RWPE1 (cell line): ENCODE results near the gene KCTD3.

Experiments
- CTCF ChIA-PET: fragments of 350-600 bp; sonication (Branson Sonifier 250); formaldehyde crosslinking; extraction: SDS; loops from one replicate; lab custom pipeline; 2021; lab: Yijun Ruan, JAX
- POLR2A ChIA-PET: fragments of 400-600 bp; formaldehyde crosslinking; extraction: SDS; loops from one replicate; lab custom pipeline; 2020; ENCODE audit warnings: antibody characterized with exemption; ENCODE audit not compliant: low non-redundant PET; lab: Yijun Ruan, JAX
- DNase-seq: peaks from one replicate; pipeline ENCODE4 v3.0.0; 2012; ENCODE audit warnings: low spot score
- H3K27ac ChIP-seq: fragments of 450-650 bp; 2 replicates; pipeline ENCODE4 v1.5.1; 2017
- TF ChIP-seq, protein P1 (sequence below): fragments of 450-650 bp; conservative IDR thresholded peaks from 2 replicates; pipeline ENCODE4 v1.5.1; 2017; ENCODE audit warnings: low read depth, mild to moderate bottlenecking

Gene KCTD3

GRCh38 chr1:215590779-215591491, 23.8 kb downstream of the KCTD3 start:
- CTCF ChIA-PET, result interaction anchor here (0.5 kb wide), 1 partner anchor 1272 kb away, joined by 3 read pairs; no protein-coding TSS in a partner anchor
- TF ChIP-seq, protein P1, sequence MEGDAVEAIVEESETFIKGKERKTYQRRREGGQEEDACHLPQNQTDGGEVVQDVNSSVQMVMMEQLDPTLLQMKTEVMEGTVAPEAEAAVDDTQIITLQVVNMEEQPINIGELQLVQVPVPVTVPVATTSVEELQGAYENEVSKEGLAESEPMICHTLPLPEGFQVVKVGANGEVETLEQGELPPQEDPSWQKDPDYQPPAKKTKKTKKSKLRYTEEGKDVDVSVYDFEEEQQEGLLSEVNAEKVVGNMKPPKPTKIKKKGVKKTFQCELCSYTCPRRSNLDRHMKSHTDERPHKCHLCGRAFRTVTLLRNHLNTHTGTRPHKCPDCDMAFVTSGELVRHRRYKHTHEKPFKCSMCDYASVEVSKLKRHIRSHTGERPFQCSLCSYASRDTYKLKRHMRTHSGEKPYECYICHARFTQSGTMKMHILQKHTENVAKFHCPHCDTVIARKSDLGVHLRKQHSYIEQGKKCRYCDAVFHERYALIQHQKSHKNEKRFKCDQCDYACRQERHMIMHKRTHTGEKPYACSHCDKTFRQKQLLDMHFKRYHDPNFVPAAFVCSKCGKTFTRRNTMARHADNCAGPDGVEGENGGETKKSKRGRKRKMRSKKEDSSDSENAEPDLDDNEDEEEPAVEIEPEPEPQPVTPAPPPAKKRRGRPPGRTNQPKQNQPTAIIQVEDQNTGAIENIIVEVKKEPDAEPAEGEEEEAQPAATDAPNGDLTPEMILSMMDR, result no peak
- DNase-seq, result no peak
- POLR2A ChIA-PET, result no interaction called here
- H3K27ac ChIP-seq, result peak overlapping the region; percentile 18; the same call in 1 of the 2 replicates

GRCh38 chr1:215594640-215595039, 27.5 kb downstream of the KCTD3 start:
- no peak overlapping the region for H3K27ac ChIP-seq
- ChIA-PET POLR2A (no interaction called here), CTCF (no interaction called here)
- no peak for DNase-seq
- TF ChIP-seq, protein P1, result no peak

DNA sequence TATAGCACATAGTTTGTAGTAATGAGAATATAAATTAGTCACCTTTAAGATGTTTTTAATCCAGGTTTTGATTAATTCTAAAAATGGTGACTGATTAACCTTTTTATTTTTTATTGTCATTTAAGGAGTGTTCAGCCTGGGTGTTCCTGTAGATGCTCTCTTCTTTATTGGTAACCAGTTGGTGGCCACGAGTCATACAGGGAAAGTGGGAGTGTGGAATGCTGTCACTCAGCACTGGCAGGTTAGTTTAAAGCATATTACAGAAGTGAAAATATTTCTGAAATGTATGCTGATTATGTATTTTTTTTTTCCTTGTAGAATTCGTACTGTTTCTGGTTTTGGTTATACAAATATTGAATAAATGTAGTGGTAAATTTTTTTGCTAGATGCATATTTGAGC, 28.1 kb downstream of the KCTD3 start:
- ChIA-PET CTCF (no interaction called here), POLR2A (no interaction called here)
- no peak for DNase-seq
- TF ChIP-seq, protein P1, result no peak
- H3K27ac ChIP-seq, result no peak overlapping the region

GRCh38 chr1:215597961-215598360, 30.9 kb downstream of the KCTD3 start:
- ChIA-PET POLR2A (no interaction called here), CTCF (interaction anchor here (0.6 kb wide), 1 partner anchor 19 kb away, joined by 3 read pairs; no protein-coding TSS in a partner anchor)
- TF ChIP-seq, protein P1, result no peak
- no peak for DNase-seq
- no peak overlapping the region for H3K27ac ChIP-seq

- POLR2A ChIA-PET, result no interaction called here
- TF ChIP-seq, protein P1, result no peak
- CTCF ChIA-PET, result no interaction called here
- no peak for DNase-seq
- H3K27ac ChIP-seq, result no peak overlapping the region
Observed at GRCh38 chr1:215599418-215600074, 32.4 kb downstream of the KCTD3 start.

- no peak for DNase-seq
- ChIA-PET POLR2A (no interaction called here), CTCF (no interaction called here)
- TF ChIP-seq, protein P1, result no peak
- no peak overlapping the region for H3K27ac ChIP-seq
Observed at GRCh38 chr1:215600258-215600792, 33.2 kb downstream of the KCTD3 start.
